Measurements from ENCODE around the gene TRAF2.

DNA sequence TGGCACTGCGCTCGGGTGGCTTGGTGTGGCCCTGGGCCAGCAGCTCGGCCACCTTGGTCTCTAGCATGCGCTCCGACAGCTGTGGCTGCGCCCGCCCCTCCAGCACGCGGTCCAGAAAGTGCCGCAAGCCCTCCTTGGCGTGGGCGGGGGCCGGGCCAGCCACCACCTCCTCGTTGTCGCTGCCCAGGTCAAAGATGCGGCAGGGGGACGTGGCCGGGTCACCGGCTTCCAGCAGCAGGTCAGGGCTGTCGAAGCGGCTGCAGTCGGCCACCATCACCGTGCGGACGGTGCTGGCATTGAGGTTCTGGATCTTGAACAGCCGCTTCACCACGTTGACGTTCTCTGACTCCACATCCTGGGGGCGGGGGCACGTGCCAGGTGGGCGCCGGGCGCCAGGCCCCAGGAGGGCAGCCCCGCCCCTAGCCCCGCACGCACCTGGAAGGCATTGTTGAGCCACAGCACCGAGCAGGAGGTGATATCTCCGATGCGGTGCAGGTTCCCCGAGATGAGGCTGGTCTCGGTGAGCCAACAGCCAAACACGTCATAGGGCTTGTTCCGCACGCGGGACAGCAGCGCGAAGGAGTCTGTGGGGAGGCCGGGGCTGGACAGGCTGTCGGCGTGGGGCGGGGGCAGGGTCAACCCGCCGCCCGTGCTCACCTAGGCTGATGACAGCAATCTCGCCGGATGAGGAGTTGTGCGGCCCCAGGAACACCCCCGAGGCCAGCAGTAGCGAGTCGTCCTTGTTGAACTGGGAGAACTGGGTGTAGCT lies 56.0 kb downstream of the TRAF2 start:
- TF ChIP-seq, protein P1, sequence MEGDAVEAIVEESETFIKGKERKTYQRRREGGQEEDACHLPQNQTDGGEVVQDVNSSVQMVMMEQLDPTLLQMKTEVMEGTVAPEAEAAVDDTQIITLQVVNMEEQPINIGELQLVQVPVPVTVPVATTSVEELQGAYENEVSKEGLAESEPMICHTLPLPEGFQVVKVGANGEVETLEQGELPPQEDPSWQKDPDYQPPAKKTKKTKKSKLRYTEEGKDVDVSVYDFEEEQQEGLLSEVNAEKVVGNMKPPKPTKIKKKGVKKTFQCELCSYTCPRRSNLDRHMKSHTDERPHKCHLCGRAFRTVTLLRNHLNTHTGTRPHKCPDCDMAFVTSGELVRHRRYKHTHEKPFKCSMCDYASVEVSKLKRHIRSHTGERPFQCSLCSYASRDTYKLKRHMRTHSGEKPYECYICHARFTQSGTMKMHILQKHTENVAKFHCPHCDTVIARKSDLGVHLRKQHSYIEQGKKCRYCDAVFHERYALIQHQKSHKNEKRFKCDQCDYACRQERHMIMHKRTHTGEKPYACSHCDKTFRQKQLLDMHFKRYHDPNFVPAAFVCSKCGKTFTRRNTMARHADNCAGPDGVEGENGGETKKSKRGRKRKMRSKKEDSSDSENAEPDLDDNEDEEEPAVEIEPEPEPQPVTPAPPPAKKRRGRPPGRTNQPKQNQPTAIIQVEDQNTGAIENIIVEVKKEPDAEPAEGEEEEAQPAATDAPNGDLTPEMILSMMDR (conservative IDR thresholded peaks at IDR 0.05; ENCODE audit: low read depth, low read length): no peak
- TF ChIP-seq EZH2 (IDR thresholded peaks at IDR 0.05; ENCODE audit: borderline replicate concordance, low read depth, low read length, poor library complexity, severe bottlenecking): no peak
